ENCODE data around the gene GYPA.

- TF ChIP-seq CTCF (IDR thresholded peaks at IDR 0.05 in 8 of 11, conservative IDR thresholded peaks at IDR 0.05 in 3 of 11) (no peak), POLR2A (IDR thresholded peaks at IDR 0.05) (no peak)
These were observed 40.9 kb upstream of the GYPA start for GRCh38 chr4:144181391-144181790.

Data from spleen (tissue), 7 donors.